Activated T-helper 2 cell treated with anti-CD3 and anti-CD28 coated beads, Interferon-gamma antibody, Interleukin-2, Interleukin-4, amounts not matched to agents 10 μg/mL and 5 μg/mL and 100 μg/mL, durations not matched to agents 14 hours and 24 hours and 36 hours (primary cell): ENCODE data around the gene MCCD1. TPM values are rescaled to one million over a fixed set of nuclear protein-coding genes. Genes with fewer than 3 reads are reported as not detected.
"Not testable (repeated sequence)": the region's sequence is repeated elsewhere in the genome, so short reads cannot be mapped to it uniquely, and the experiment has no call there.

Experiments
- DNase-seq: peaks from one replicate; pipeline ENCODE4 v3.0.0; 2021; ENCODE audit warnings: low spot score
- H3K27ac Mint-ChIP-seq: one replicate; pipeline ENCODE4 v1.8.0; 2021; ENCODE audit warnings: mixed read lengths
- H3K27me3 Mint-ChIP-seq: one replicate; pipeline ENCODE4 v1.8.0; 2021; ENCODE audit warnings: low read depth, mixed read lengths
- H3K36me3 Mint-ChIP-seq: one replicate; pipeline ENCODE4 v1.8.0; 2021; ENCODE audit warnings: low read depth, mixed read lengths
- H3K4me1 Mint-ChIP-seq: one replicate; pipeline ENCODE4 v1.8.0; 2021; ENCODE audit warnings: low read depth, mixed read lengths
- H3K4me3 Mint-ChIP-seq: one replicate; pipeline ENCODE4 v1.8.0; 2021; ENCODE audit warnings: low read depth, mild to moderate bottlenecking, moderate library complexity, mixed read lengths
- H3K9me3 Mint-ChIP-seq: one replicate; pipeline ENCODE4 v1.8.0; 2021; ENCODE audit warnings: mixed read lengths
- intact Hi-C: fragments of 100-400 bp; cut with micrococcal nuclease; formaldehyde crosslinking; loops from one replicate; pipeline ENCODE4 v1.15.1; 2023
- total RNA-seq: library from RNA; stranded (reverse); gene quantifications from 2 replicates; pipeline ENCODE4 v1.2.3, GENCODE V29; 2022

Gene MCCD1
- total RNA-seq, result not detected in 2 replicates

GRCh38 chr6:31528821-31529328 is at the start of gene MCCD1:
MCCD1 (plus strand) TSS chr6:31528962; CDS start chr6:31529015, 53 bp downstream.
- no peak within 1 kb of the TSS for H3K27ac Mint-ChIP-seq

GRCh38 chr6:31479151-31479932 is 49.4 kb upstream of the MCCD1 start:
- Mint-ChIP-seq H3K4me1 (peaks cover under 1% of the 10 kb centered on the region), H3K27ac (no peak overlapping the region), H3K4me3 (no peak overlapping the region), H3K9me3 (no peaks in the 10 kb centered on the region), H3K36me3 (peaks cover 4% of the 10 kb centered on the region), H3K27me3 (no peaks in the 10 kb centered on the region)
- DNase-seq, result no peak
- intact Hi-C loops, result no loop called here

More at GRCh38 chr6:31528821-31529328, at the start of gene MCCD1:
- Mint-ChIP-seq H3K36me3 (peaks cover 48% of the 10 kb centered on the region), H3K4me3 (no peak within 1 kb of the TSS), H3K9me3 (no peaks in the 10 kb centered on the region), H3K27me3 (no peaks in the 10 kb centered on the region), H3K4me1 (peaks cover 8% of the 10 kb centered on the region)
- intact Hi-C loops, result no loop called here
- DNase-seq, result no peak

- intact Hi-C loops, result no loop called here
- no peak for DNase-seq
- H3K4me1 Mint-ChIP-seq, result no peaks in the 10 kb centered on the region
- no peak overlapping the region for H3K4me3 Mint-ChIP-seq
- no peaks in the 10 kb centered on the region for H3K9me3 Mint-ChIP-seq
- H3K27ac Mint-ChIP-seq, result no peak overlapping the region
- no peaks in the 10 kb centered on the region for H3K27me3 Mint-ChIP-seq
- H3K36me3 Mint-ChIP-seq, result peaks cover 3% of the 10 kb centered on the region
Measured at GRCh38 chr6:31479933-31480535, 48.7 kb upstream of the MCCD1 start.

- DNase-seq, result no peak
- intact Hi-C loops, result no loop called here
- no peaks in the 10 kb centered on the region for H3K4me1 Mint-ChIP-seq
- H3K27me3 Mint-ChIP-seq, result no peaks in the 10 kb centered on the region
- H3K9me3 Mint-ChIP-seq, result no peaks in the 10 kb centered on the region
- H3K27ac Mint-ChIP-seq, result no peak overlapping the region
- no peak overlapping the region for H3K4me3 Mint-ChIP-seq
- H3K36me3 Mint-ChIP-seq, result peaks cover 3% of the 10 kb centered on the region
Measured at GRCh38 chr6:31480574-31480973, 48.2 kb upstream of the MCCD1 start.

GRCh38 chr6:31483392-31483791 is 45.4 kb upstream of the MCCD1 start:
- H3K27me3 Mint-ChIP-seq, result no peaks in the 10 kb centered on the region
- H3K36me3 Mint-ChIP-seq, result no peaks in the 10 kb centered on the region
- H3K9me3 Mint-ChIP-seq, result no peaks in the 10 kb centered on the region
- no peak overlapping the region for H3K4me3 Mint-ChIP-seq
- peaks cover 5% of the 10 kb centered on the region for H3K4me1 Mint-ChIP-seq
- H3K27ac Mint-ChIP-seq, result no peak overlapping the region
- no peak for DNase-seq
- intact Hi-C loops, result no loop called here

- no peak for DNase-seq
- Mint-ChIP-seq H3K4me1 (peaks cover 8% of the 10 kb centered on the region), H3K36me3 (no peaks in the 10 kb centered on the region), H3K4me3 (no peak overlapping the region), H3K9me3 (no peaks in the 10 kb centered on the region), H3K27ac (no peak overlapping the region), H3K27me3 (no peaks in the 10 kb centered on the region)
- intact Hi-C loops, result no loop called here
Measured at GRCh38 chr6:31485055-31485454, 43.7 kb upstream of the MCCD1 start.

- H3K9me3 Mint-ChIP-seq, intact Hi-C loops, H3K27ac Mint-ChIP-seq, H3K27me3 Mint-ChIP-seq, H3K4me3 Mint-ChIP-seq, DNase-seq, H3K36me3 Mint-ChIP-seq: not testable (repeated sequence)
- peaks cover 11% of the 10 kb centered on the region for H3K4me1 Mint-ChIP-seq
Measured at GRCh38 chr6:31486065-31486837, 42.5 kb upstream of the MCCD1 start.

- peaks cover 15% of the 10 kb centered on the region for H3K4me1 Mint-ChIP-seq
- H3K36me3 Mint-ChIP-seq, DNase-seq, H3K9me3 Mint-ChIP-seq, H3K27me3 Mint-ChIP-seq, H3K4me3 Mint-ChIP-seq, H3K27ac Mint-ChIP-seq, intact Hi-C loops: not testable (repeated sequence)
Measured at GRCh38 chr6:31487674-31488073, 41.1 kb upstream of the MCCD1 start.

- Mint-ChIP-seq H3K27me3 (no peaks in the 10 kb centered on the region), H3K4me3 (no peak overlapping the region), H3K9me3 (no peaks in the 10 kb centered on the region), H3K36me3 (no peaks in the 10 kb centered on the region), H3K27ac (no peak overlapping the region), H3K4me1 (peaks cover 19% of the 10 kb centered on the region)
- intact Hi-C loops, result no loop called here
- no peak for DNase-seq
Measured at GRCh38 chr6:31489086-31489485, 39.7 kb upstream of the MCCD1 start.

- Mint-ChIP-seq H3K27ac (peak overlapping the region; percentile 19), H3K36me3 (no peaks in the 10 kb centered on the region), H3K9me3 (no peaks in the 10 kb centered on the region), H3K4me3 (no peak overlapping the region), H3K4me1 (peaks cover 21% of the 10 kb centered on the region), H3K27me3 (no peaks in the 10 kb centered on the region)
- intact Hi-C loops, result loop anchor here (5.0 to 10.0 kb wide), 3 partner anchors 88 to 345 kb away; partner anchors contain the start of gene MICA
- DNase-seq, result no peak
Measured at GRCh38 chr6:31490115-31490873, 38.5 kb upstream of the MCCD1 start.

GRCh38 chr6:31493550-31493874 is 35.2 kb upstream of the MCCD1 start:
- not testable (repeated sequence) for H3K27me3 Mint-ChIP-seq, DNase-seq, H3K9me3 Mint-ChIP-seq, H3K36me3 Mint-ChIP-seq
- intact Hi-C loops, result loop anchor here (1.0 to 10.0 kb wide), 4 partner anchors 49 to 341 kb away; partner anchors contain the start of genes DDX39B and MICA
- peaks cover 31% of the 10 kb centered on the region for H3K4me1 Mint-ChIP-seq
- H3K27ac Mint-ChIP-seq, result peak overlapping the region; percentile 87
- peak overlapping the region; percentile 95 for H3K4me3 Mint-ChIP-seq
